GM12865 (cell line): ENCODE measurements around the gene ATP13A4.

ENCODE experiments used
- DNase-seq: peaks from one replicate; pipeline ENCODE4 v3.0.0; 2010; ENCODE audit warnings: low read depth
- H3K4me3 ChIP-seq: 2 replicates; pipeline ENCODE4 v1.5.1; 2011; ENCODE audit warnings: mild to moderate bottlenecking, low read depth, low read length, control low read depth
- CTCF ChIP-seq: IDR thresholded peaks from 2 replicates; pipeline ENCODE4 v1.5.1; 2011; ENCODE audit warnings: low read length, control low read depth, low read depth, inconsistent platforms; ENCODE audit not compliant: insufficient read depth; ENCODE audit errors: missing control alignments

ATP13A4 gene

GRCh38 chr3:193563426-193563825, 8.7 kb upstream of the ATP13A4 start:
- H3K4me3 ChIP-seq, result no peak overlapping the region
- no peak for DNase-seq
- no peak for TF ChIP-seq CTCF

- no peak for DNase-seq
- TF ChIP-seq CTCF, result no peak
- H3K4me3 ChIP-seq, result no peak overlapping the region
These were observed 6.2 kb upstream of the ATP13A4 start for GRCh38 chr3:193560870-193561269.

GRCh38 chr3:193560091-193560490, 5.4 kb upstream of the ATP13A4 start:
- TF ChIP-seq CTCF, result no peak
- H3K4me3 ChIP-seq, result no peak overlapping the region
- DNase-seq, result peak; percentile 4

- H3K4me3 ChIP-seq, result no peak overlapping the region
- no peak for TF ChIP-seq CTCF
- no peak for DNase-seq
These were observed 4.4 kb upstream of the ATP13A4 start for GRCh38 chr3:193559100-193559499.

- H3K4me3 ChIP-seq, result no peak overlapping the region
- no peak for TF ChIP-seq CTCF
- DNase-seq, result no peak
These were observed 2.1 kb upstream of the ATP13A4 start for GRCh38 chr3:193556841-193557240.

GRCh38 chr3:193553586-193553985, 1.1 kb downstream of the ATP13A4 start:
- TF ChIP-seq CTCF, result no peak
- no peak for DNase-seq
- no peak overlapping the region for H3K4me3 ChIP-seq

- no peak for TF ChIP-seq CTCF
- no peak overlapping the region for H3K4me3 ChIP-seq
- no peak for DNase-seq
These were observed 1.8 kb downstream of the ATP13A4 start for GRCh38 chr3:193552923-193553322.
